IPS-18c (cell line): ENCODE data around the gene MCRIP2.

Experiments used
- H3K4me3 ChIP-seq: 2 replicates; pipeline ENCODE4 v1.7.0; 2013; ENCODE audit warnings: low read depth, mild to moderate bottlenecking, low read length, moderate library complexity; ENCODE audit not compliant: insufficient read depth
- H3K9me3 ChIP-seq: one replicate; pipeline ENCODE4 v1.6.1; 2013; ENCODE audit warnings: mild to moderate bottlenecking, low read length, moderate library complexity; ENCODE audit not compliant: control insufficient read depth, insufficient read depth

Gene MCRIP2

DNA sequence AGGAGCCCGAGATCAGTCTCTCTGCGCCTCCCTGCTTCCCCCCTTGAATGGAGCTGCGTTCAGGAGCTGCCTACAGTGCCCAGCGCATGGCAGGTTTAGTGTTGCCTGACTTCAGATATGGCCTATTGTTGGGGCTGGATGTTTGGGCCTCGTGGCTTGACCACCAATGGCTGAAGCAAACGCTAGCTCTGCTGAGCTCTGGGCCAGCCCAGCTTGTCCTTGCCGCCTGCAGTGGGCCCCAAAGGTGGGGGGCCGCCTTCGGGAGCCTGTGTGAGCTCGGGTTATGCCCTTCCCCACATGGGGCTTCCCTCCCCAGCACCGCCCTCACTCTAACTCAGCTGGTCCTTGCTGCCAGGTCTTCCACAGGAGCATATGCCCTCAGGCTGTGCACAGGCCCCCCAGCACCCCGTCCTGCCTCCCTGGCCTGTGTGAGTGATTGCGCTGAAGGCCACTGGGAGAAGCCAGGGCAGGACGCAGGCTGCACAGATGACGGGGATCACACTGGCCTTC is 3.5 kb upstream of the MCRIP2 start:
- no peaks in the 10 kb centered on the region for H3K9me3 ChIP-seq
- H3K4me3 ChIP-seq: peak overlapping the region; percentile 31

DNA sequence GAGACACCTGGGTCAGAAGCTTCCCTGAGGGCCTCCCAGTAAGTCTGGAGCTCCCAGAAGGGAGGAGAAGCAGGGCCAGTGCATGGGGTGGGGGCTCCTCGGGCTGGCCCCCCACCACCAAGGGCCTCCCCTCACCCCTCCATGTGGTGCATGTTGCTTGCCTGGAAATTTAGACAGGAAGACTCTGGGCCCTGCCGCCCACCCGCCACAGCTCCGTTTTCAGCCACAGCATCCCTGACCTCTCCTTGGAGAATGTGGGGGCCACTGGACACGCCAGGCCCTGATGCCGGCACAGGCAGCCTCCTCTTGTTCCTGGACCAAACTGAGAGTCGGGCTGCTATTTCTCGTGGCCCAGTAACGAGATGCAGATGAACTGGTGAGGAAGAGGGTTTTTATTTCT is 2.8 kb upstream of the MCRIP2 start:
- Histone ChIP-seq H3K4me3 (no peak overlapping the region), H3K9me3 (no peaks in the 10 kb centered on the region)

- H3K4me3 ChIP-seq: no peak overlapping the region; the same call in 1 of the 2 replicates
Measured at GRCh38 chr16:640614-641013, 1.0 kb upstream of the MCRIP2 start.

GRCh38 chr16:642189-643049 is 791 bp downstream of the MCRIP2 start:
- H3K4me3 ChIP-seq: peak overlapping the region; percentile 72
- no peaks in the 10 kb centered on the region for H3K9me3 ChIP-seq

More at GRCh38 chr16:640614-641013, 1.0 kb upstream of the MCRIP2 start:
- no peaks in the 10 kb centered on the region for H3K9me3 ChIP-seq

- peak overlapping the region; percentile 72 for H3K4me3 ChIP-seq
- H3K9me3 ChIP-seq: no peaks in the 10 kb centered on the region
Measured at GRCh38 chr16:643050-643368, 1.4 kb downstream of the MCRIP2 start.

- H3K4me3 ChIP-seq: no peak overlapping the region
- H3K9me3 ChIP-seq: no peaks in the 10 kb centered on the region
Measured at GRCh38 chr16:644556-644955, 2.9 kb downstream of the MCRIP2 start.

DNA sequence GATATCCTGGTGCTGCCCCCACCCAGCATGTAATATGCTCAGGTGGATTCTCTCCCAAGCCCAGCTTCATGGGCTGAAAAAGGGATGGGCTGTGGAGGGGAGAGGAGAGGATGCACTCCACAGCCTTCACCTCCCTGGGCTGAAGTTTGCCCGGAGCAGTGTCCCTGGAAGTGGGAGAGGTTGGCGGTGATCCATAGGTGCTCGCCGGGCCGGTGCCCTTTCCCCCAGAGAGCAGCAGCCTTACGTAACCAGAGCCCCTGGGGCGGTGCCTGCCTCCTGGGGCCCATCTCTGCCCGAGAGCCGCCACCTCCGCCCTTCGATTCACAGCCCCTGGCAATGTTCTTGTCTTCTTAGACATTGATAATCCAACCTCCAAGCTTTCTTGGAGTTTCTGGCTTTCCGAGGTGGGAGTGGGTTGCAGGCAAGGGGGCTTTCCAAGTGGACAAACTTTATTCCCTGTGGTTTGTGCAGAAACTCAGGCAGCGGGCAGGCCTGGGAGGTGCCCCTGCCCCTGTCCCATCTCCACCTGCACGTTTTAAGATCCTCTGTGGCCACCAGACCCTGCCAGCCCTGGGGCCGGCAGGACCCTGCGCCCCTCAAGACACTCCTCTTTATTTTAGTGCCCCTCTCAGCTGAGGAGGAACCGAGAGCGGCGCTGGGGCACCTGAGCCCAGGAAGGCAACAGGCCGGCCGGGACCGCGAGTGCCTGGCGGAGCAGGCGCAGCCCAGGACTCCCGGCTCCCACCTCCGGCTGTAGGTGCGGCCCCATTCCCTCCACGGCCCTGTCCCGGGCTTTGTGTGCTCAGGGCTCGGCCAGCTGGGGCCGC is 4.4 kb downstream of the MCRIP2 start:
- no peaks in the 10 kb centered on the region for H3K9me3 ChIP-seq
- H3K4me3 ChIP-seq: no peak overlapping the region

- Histone ChIP-seq H3K9me3 (no peaks in the 10 kb centered on the region), H3K4me3 (no peak overlapping the region)
Measured at GRCh38 chr16:646679-647172, 5.1 kb downstream of the MCRIP2 start.

- Histone ChIP-seq H3K9me3 (no peaks in the 10 kb centered on the region), H3K4me3 (no peak overlapping the region)
Measured at GRCh38 chr16:647173-647902, 5.7 kb downstream of the MCRIP2 start.

DNA sequence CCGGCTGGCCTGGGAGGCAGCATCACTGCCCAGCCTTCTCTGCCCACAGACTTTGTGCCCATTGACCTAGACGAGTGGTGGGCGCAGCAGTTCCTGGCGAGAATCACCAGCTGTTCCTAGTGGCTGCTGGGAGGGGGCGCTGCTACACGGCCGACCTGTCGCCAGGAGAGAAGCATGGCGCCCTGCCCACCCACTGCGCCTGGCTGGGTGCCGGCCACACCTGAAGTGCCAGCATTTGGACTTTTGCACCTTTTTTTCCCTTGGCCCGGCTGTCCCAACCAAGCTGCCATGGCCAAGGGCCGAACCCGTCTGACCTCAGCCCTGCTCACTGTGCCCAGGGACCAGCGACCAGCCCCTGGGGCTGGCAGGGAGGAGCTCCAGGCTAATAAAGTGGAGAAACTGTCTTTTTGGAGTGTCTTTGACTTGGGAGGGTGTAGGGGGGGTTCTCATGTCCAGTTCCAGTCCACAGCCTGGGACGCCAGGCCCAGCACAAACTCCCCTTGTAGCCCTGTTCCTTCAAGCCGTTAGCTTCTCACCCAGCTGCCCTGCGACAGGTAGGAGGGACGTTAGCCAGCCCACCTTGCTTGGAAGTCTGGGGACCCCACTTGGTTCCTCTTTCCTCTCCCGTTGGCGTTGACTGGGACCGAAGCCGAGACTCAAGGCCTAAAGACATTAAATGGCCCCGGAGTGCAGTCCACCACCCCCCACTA is 6.6 kb downstream of the MCRIP2 start:
- peak overlapping the region; percentile 73 for H3K4me3 ChIP-seq

DNA sequence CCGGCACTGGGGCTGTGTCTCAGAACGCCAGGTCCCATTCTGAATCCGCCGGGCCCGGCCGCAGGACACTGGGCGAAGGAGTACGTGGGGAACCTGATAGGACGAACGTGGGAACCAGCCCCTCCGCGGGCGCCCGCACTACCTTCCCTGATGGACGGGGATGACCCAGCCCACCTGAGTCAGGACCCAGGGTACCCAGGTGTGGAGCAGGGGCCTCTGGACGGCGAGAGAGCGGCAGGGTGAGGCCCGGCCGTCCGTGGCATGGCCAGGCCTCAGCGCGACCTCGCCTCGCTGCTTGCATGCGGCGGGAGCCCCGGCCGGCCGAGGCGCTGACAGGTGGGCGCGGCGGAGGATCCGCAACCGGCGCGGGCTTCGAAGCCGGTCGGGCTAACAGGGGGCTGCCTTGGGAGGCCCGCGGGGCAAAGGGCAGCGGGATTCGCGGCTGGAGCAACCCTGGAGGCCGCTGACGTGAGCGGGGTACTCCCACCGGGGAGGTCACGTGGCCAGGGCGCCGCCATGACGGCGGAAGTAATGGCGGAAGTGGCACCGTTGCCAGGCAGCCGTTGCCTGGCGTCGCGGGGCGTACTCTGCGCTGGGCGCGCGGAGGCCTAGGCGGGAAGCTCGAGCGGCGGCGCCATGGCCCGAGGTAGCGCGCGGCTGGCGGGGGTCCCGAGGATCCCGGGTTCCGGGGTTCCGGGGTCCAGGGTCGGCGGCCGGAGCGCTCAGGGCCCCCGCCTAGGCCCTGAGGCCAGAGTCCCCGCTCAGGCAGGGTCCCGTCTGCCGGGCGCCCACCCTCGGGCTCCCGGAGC is 7.4 kb downstream of the MCRIP2 start, which contains the start of gene WDR90:
Gene WDR90 (plus strand): TSS at position 585 of the 809 bp plus-strand sequence. CDS start 52 bp downstream, at position 637.
- Histone ChIP-seq H3K4me3 (peak within 1 kb of the TSS; percentile 73), H3K9me3 (no peaks in the 10 kb centered on the region)

More for the DNA sequence above, 6.6 kb downstream of the MCRIP2 start:
- H3K9me3 ChIP-seq: no peaks in the 10 kb centered on the region

GRCh38 chr16:649631-650030 is 8.0 kb downstream of the MCRIP2 start:
- peak overlapping the region; percentile 73 for H3K4me3 ChIP-seq
- no peaks in the 10 kb centered on the region for H3K9me3 ChIP-seq

DNA sequence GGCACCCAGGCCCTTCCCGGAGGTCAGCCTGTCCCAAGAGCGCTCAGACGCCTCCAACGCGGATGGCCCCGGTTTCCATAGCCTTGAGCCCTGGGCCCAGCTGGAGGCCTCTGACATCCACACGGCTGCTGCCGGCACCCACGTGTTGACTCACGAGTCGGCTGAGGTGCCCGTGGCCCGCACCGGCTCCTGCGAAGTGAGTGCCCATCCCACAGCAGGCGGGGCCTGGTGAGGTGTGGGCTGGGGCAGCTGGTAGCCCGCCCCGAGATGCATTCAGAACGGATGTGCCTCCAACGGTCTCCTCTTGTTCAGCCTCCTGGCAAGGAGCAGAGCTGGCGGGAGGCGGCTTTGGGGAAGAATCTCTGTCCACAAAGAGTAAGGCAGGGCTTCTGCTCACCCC is 10.2 kb downstream of the MCRIP2 start:
- Histone ChIP-seq H3K9me3 (no peaks in the 10 kb centered on the region), H3K4me3 (no peak overlapping the region)

GRCh38 chr16:652454-653305 is 11.1 kb downstream of the MCRIP2 start:
- Histone ChIP-seq H3K4me3 (no peak overlapping the region), H3K9me3 (no peaks in the 10 kb centered on the region)

- Histone ChIP-seq H3K4me3 (no peak overlapping the region), H3K9me3 (no peaks in the 10 kb centered on the region)
Measured at GRCh38 chr16:654034-654433, 12.4 kb downstream of the MCRIP2 start.
